ENCODE data around the gene BRINP3.

DNA sequence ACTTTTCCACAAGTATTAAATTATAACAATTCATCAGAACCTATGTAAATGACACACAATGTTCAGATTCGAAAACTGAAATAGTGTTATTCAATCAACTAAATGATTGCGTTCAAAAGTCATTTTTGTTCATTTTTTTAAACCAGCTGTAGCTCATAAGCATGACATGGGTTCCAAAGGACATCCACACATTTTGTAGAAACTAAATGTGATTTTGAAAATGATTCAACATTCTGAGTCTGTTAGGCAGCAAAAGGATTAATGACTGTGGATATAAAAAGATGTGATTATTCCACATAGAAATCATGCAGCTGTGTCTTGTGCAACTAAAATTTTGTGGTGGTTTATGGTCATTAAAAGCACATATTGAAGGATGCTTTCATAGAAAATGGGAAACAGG lies 204.5 kb downstream of the BRINP3 start:
- TF ChIP-seq GABPB1 (CRISPR knock-in tag; IDR thresholded peaks at IDR 0.05) (no peak), POLR2AphosphoS5 (IDR thresholded peaks at IDR 0.05; ENCODE audit: control insufficient read depth, insufficient read depth, low read depth, low read length) (no peak), HNRNPLL (IDR thresholded peaks at IDR 0.05; ENCODE audit: low read depth, low read length, poor library complexity, severe bottlenecking) (no peak), EZH2 (IDR thresholded peaks at IDR 0.05; ENCODE audit: borderline replicate concordance, low read depth, low read length) (no peak), RBM22 (IDR thresholded peaks at IDR 0.05; ENCODE audit: low read depth, low read length, poor library complexity, severe bottlenecking) (no peak), RCOR1 (IDR thresholded peaks at IDR 0.05; ENCODE audit: borderline replicate concordance in 1 of 2, low read depth in 2 of 2, low read length in 2 of 2) (no peak), TEAD1 (CRISPR knock-in tag; IDR thresholded peaks at IDR 0.05) (no peak), SMAD3 (CRISPR knock-in tag; conservative IDR thresholded peaks at IDR 0.05) (no peak), KLF6 (CRISPR knock-in tag; IDR thresholded peaks at IDR 0.05; ENCODE audit: borderline replicate concordance) (no peak)
- TF ChIP-seq, protein P1, sequence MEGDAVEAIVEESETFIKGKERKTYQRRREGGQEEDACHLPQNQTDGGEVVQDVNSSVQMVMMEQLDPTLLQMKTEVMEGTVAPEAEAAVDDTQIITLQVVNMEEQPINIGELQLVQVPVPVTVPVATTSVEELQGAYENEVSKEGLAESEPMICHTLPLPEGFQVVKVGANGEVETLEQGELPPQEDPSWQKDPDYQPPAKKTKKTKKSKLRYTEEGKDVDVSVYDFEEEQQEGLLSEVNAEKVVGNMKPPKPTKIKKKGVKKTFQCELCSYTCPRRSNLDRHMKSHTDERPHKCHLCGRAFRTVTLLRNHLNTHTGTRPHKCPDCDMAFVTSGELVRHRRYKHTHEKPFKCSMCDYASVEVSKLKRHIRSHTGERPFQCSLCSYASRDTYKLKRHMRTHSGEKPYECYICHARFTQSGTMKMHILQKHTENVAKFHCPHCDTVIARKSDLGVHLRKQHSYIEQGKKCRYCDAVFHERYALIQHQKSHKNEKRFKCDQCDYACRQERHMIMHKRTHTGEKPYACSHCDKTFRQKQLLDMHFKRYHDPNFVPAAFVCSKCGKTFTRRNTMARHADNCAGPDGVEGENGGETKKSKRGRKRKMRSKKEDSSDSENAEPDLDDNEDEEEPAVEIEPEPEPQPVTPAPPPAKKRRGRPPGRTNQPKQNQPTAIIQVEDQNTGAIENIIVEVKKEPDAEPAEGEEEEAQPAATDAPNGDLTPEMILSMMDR (IDR thresholded peaks at IDR 0.05 in 2 of 3, conservative IDR thresholded peaks at IDR 0.05 in 1 of 3; ENCODE audit: insufficient read depth in 2 of 3, low read depth in 1 of 3, low read length in 3 of 3), result no peak
- TF ChIP-seq, protein P2, sequence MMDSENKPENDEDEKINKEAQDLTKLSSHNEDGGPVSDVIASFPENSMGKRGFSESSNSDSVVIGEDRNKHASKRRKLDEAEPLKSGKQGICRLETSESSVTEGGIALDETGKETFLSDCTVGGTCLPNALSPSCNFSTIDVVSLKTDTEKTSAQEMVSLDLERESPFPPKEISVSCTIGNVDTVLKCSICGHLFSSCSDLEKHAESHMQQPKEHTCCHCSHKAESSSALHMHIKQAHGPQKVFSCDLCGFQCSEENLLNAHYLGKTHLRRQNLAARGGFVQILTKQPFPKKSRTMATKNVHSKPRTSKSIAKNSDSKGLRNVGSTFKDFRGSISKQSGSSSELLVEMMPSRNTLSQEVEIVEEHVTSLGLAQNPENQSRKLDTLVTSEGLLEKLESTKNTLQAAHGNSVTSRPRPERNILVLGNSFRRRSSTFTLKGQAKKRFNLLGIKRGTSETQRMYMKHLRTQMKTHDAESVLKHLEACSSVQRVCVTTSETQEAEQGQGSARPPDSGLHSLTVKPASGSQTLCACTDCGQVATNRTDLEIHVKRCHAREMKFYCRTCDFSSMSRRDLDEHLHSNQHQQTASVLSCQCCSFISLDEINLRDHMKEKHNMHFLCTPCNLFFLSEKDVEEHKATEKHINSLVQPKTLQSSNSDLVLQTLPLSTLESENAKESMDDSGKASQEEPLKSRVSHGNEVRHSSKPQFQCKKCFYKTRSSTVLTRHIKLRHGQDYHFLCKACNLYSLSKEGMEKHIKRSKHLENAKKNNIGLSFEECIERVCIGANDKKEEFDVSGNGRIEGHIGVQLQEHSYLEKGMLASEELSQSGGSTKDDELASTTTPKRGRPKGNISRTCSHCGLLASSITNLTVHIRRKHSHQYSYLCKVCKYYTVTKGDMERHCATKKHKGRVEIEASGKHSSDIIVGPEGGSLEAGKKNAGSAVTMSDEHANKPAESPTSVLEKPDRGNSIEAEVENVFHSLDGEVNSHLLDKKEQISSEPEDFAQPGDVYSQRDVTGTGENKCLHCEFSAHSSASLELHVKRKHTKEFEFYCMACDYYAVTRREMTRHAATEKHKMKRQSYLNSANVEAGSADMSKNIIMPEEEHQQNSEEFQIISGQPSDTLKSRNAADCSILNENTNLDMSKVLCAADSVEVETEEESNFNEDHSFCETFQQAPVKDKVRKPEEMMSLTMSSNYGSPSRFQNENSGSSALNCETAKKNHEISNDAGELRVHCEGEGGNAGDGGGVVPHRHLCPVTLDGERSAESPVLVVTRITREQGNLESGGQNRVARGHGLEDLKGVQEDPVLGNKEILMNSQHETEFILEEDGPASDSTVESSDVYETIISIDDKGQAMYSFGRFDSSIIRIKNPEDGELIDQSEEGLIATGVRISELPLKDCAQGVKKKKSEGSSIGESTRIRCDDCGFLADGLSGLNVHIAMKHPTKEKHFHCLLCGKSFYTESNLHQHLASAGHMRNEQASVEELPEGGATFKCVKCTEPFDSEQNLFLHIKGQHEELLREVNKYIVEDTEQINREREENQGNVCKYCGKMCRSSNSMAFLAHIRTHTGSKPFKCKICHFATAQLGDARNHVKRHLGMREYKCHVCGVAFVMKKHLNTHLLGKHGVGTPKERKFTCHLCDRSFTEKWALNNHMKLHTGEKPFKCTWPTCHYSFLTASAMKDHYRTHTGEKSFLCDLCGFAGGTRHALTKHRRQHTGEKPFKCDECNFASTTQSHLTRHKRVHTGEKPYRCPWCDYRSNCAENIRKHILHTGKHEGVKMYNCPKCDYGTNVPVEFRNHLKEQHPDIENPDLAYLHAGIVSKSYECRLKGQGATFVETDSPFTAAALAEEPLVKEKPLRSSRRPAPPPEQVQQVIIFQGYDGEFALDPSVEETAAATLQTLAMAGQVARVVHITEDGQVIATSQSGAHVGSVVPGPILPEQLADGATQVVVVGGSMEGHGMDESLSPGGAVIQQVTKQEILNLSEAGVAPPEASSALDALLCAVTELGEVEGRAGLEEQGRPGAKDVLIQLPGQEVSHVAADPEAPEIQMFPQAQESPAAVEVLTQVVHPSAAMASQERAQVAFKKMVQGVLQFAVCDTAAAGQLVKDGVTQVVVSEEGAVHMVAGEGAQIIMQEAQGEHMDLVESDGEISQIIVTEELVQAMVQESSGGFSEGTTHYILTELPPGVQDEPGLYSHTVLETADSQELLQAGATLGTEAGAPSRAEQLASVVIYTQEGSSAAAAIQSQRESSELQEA (IDR thresholded peaks at IDR 0.05; ENCODE audit: low read depth), result no peak
- TF ChIP-seq, protein P3, sequence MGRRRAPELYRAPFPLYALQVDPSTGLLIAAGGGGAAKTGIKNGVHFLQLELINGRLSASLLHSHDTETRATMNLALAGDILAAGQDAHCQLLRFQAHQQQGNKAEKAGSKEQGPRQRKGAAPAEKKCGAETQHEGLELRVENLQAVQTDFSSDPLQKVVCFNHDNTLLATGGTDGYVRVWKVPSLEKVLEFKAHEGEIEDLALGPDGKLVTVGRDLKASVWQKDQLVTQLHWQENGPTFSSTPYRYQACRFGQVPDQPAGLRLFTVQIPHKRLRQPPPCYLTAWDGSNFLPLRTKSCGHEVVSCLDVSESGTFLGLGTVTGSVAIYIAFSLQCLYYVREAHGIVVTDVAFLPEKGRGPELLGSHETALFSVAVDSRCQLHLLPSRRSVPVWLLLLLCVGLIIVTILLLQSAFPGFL (CRISPR knock-in tag; IDR thresholded peaks at IDR 0.05), result no peak
- TF ChIP-seq, protein P4, sequence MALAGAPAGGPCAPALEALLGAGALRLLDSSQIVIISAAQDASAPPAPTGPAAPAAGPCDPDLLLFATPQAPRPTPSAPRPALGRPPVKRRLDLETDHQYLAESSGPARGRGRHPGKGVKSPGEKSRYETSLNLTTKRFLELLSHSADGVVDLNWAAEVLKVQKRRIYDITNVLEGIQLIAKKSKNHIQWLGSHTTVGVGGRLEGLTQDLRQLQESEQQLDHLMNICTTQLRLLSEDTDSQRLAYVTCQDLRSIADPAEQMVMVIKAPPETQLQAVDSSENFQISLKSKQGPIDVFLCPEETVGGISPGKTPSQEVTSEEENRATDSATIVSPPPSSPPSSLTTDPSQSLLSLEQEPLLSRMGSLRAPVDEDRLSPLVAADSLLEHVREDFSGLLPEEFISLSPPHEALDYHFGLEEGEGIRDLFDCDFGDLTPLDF (CRISPR knock-in tag; IDR thresholded peaks at IDR 0.05), result no peak
